ENCODE data around the gene LASP1NB.

- TF ChIP-seq POLR2AphosphoS5 (IDR thresholded peaks at IDR 0.05; ENCODE audit: borderline replicate concordance, low read depth, low read length) (no peak), EZH2 (IDR thresholded peaks at IDR 0.05) (no peak), FOXP2 (optimal IDR thresholded peaks at IDR 0.05; ENCODE audit: control extremely low read depth, extremely low read length, insufficient read depth) (no peak)
Measured at GRCh38 chr17:38922538-38923297, 2.7 kb upstream of the LASP1NB start.
